NCI-H2171 (cell line): ENCODE measurements around the gene UNK.

Source experiments
- DNase-seq: peaks from one replicate; lab custom pipeline; 2025; lab: John Stamatoyannopoulos, UW

The UNK gene, protein sequence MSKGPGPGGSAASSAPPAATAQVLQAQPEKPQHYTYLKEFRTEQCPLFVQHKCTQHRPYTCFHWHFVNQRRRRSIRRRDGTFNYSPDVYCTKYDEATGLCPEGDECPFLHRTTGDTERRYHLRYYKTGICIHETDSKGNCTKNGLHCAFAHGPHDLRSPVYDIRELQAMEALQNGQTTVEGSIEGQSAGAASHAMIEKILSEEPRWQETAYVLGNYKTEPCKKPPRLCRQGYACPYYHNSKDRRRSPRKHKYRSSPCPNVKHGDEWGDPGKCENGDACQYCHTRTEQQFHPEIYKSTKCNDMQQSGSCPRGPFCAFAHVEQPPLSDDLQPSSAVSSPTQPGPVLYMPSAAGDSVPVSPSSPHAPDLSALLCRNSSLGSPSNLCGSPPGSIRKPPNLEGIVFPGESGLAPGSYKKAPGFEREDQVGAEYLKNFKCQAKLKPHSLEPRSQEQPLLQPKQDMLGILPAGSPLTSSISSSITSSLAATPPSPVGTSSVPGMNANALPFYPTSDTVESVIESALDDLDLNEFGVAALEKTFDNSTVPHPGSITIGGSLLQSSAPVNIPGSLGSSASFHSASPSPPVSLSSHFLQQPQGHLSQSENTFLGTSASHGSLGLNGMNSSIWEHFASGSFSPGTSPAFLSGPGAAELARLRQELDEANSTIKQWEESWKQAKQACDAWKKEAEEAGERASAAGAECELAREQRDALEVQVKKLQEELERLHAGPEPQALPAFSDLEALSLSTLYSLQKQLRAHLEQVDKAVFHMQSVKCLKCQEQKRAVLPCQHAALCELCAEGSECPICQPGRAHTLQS

DNA sequence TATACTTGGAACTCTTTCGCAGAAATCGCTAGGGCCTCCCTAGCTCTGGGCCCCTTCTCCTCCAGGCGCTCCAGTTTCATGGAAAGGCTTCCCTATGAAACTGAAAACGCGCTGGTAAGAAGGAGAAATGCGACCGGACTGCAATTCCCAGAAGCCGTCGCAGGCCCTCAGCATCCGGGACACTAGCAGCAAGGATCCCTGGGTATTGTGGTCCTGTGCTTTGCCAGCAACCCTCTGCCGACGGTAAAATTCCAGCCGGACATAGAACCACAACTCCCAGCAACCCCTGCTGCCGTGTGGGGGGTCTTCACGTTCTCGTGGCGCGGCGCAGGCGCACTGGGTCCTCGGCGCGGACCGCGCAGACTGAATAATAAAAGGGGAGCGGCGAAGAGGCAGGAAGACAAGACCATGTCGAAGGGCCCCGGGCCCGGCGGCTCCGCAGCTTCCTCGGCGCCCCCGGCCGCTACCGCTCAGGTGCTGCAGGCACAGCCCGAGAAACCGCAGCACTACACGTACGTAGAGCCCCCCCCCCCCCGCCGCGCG is at the start of gene UNK:
Gene UNK, plus strand, starts transcription at position 334 of the 543 bp plus-strand sequence. Its CDS starts 75 bp downstream, at position 409.
- peak; percentile 97 for DNase-seq

DNA sequence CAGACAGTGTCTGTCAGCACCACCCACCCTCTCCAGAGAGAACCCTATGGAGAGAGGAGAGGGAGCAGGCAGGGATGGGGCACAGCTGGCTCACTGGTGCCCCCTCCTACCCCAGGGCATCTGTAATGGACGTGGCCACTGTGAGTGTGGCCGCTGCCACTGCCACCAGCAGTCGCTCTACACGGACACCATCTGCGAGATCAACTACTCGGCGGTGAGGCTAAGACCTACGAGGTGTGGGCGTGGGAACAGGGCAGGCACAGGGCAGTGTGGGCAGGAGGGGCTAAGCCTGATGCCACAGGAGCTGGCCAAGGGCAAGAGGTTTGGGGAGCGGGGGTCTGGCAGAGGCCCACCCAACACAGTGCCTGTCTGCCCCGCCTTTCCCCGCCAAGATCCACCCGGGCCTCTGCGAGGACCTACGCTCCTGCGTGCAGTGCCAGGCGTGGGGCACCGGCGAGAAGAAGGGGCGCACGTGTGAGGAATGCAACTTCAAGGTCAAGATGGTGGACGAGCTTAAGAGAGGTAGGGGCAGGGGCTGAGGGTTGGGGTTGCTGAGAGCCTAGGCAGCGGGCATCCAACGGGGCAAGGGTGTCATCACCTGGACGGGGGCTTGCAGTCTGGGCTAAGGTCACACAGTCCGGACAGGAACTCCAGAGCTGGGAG is 48.3 kb upstream of the UNK start:
- DNase-seq: no peak

DNA sequence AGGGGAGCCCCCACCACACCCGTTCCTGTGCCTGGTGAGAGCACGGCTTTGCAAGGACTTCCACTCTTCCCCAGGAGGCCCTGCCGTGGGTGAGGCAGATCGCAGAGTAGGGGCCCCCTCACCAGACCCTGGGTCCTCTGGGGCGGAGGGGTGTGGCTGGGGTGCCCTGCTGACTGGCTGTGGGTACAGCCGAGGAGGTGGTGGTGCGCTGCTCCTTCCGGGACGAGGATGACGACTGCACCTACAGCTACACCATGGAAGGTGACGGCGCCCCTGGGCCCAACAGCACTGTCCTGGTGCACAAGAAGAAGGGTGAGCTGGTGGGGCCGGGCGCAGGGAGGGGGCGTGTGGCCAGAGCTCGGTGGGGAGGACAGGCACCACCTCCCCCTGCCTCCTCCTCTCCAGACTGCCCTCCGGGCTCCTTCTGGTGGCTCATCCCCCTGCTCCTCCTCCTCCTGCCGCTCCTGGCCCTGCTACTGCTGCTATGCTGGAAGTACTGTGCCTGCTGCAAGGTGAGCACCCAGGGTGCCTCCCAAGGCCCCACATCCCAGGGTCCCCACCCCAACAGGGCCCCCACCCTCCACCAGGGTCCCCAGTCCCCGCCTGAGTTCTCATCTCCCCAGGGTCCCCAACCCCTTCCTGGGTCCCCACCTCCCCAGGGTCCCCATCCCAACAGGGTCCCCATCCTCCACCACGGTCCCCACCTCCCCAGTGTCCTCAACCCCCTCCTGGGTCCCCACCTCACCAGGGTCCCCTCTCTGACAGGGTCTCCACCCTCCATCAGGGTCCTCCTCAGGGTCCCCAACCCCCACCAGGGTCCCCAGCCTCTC is 47.3 kb upstream of the UNK start:
- no peak for DNase-seq

DNA sequence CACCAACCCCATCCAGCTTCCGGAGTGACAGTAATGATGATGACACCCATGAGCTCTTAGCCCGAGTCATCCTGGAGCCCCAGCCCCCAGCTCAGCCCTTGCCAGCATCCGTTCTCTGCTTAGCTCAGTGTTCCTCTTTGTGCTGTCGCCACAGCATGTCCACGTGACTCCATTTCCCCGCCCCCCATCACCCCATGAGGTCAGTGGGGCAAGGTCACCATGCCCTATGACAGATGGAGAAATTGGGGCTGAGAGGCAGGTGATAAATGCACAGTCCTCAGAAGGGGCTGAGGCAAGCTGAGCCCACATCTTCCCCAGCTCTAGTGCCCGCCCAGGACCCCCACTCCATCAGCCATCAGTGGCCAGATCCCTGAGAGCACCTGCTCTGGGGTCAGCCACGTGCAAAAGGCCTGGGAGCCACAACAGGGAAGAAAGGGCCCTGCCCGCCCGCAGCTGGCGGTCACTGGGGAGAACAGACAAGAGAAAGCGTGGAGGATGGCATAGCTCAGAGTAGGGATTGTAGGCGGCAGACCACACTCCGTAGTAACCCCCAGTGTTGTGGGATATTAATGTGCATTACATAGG is 46.3 kb upstream of the UNK start:
- DNase-seq: no peak

DNA sequence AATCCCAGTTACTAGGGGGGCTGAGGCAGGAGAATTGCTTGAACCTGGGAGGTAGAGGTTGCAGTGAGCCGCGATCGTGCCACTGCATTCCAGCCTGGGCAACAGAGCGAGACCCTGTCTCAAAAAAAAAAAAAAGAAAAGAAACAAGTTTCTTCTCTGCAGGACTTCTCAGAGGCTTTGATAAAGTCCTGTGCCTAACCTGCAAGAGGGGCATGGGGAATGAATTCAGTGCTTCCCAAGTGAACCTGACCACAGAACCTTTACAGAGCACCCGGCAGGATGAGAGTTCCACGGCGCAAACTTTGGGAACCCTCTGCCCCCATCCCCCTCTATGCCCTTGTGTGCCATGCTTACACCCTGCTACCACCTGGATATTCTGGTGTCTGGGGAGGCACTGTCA is 45.4 kb upstream of the UNK start:
- no peak for DNase-seq

DNA sequence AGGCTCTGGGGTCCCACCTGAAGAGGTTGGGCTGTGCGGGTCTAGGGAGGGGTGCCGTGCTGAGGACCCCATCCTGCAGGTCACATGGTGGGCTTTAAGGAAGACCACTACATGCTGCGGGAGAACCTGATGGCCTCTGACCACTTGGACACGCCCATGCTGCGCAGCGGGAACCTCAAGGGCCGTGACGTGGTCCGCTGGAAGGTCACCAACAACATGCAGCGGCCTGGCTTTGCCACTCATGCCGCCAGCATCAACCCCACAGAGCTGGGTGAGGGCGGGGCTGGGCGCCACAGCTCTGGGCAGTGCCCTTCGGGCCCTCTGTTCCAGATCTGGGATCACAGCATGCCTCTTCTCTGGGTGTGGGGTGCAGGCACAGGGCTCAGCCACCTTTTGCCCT is 44.8 kb upstream of the UNK start:
- no peak for DNase-seq

DNA sequence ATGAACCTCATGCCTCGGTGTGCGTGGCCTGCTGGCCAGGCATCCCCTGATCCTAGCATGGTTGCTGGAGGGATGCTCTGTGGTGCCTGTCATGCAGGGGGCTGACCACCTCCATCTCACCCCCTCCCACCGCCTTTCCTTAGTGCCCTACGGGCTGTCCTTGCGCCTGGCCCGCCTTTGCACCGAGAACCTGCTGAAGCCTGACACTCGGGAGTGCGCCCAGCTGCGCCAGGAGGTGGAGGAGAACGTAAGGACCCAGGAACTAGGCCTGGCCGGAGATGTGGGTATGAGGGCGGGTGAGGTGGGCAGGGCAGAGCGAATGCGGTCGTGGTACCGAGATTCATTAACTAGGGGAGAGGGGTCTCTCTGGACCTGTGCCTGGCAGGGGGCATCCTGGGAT is 44.4 kb upstream of the UNK start:
- DNase-seq: no peak

DNA sequence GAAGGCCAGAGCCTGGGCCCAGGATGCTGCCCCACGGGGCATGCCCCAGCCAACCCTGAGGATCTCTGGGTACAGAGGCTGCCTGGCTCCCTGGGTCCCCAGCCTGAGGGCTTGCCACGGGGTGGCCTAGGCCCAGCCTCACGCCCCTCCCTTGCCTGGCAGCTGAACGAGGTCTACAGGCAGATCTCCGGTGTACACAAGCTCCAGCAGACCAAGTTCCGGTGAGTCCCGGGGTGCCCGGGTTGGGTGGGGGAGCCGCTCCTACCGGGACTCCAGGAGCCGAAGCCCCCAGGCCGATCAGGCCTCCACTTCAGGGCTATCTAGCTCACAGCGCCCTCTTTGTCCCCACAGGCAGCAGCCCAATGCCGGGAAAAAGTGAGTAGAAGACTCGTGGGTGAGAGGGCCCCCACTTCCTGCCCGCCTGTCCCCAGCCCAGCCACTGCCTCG is 44.0 kb upstream of the UNK start:
- no peak for DNase-seq

DNA sequence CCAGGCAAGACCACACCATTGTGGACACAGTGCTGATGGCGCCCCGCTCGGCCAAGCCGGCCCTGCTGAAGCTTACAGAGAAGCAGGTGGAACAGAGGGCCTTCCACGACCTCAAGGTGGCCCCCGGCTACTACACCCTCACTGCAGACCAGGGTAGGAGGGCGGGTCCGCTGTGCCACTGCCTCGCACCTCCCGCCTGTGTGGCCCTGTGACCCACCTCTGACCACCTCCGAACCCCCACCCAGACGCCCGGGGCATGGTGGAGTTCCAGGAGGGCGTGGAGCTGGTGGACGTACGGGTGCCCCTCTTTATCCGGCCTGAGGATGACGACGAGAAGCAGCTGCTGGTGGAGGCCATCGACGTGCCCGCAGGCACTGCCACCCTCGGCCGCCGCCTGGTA is 42.3 kb upstream of the UNK start:
- DNase-seq: no peak

DNA sequence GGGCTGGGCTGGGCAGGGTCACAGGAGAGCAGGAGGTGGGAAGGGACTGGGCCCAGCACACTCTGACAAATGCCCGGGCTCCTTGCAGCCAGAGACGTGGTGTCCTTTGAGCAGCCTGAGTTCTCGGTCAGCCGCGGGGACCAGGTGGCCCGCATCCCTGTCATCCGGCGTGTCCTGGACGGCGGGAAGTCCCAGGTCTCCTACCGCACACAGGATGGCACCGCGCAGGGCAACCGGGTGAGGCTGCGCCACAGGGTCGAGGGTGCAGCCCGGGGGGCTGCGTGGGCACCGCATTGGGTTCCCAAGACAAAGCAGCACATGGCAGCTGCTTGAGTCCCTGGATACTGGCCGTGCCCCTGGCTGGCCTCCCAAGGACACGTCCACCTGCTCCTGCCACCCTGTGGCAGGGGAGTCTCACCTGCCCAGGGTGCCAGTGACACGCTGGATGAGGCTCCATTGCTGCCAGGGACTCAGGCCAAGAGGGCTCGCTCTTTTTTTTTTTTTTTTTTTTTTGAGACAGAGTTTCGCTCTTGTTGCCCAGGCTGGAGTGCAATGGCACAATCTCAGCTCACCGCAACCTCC is 40.9 kb upstream of the UNK start:
- no peak for DNase-seq

DNA sequence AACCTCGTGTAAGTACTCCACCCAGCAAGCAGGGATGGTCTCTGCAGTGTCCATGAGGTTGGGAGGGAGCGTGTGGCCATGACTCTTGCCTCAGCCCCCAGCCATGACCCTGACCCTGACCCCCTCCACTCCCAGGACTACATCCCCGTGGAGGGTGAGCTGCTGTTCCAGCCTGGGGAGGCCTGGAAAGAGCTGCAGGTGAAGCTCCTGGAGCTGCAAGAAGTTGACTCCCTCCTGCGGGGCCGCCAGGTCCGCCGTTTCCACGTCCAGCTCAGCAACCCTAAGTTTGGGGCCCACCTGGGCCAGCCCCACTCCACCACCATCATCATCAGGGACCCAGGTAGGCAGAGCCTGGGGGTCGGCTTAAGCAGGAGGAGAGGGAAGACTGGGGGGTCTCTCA is 35.9 kb upstream of the UNK start:
- no peak for DNase-seq

DNA sequence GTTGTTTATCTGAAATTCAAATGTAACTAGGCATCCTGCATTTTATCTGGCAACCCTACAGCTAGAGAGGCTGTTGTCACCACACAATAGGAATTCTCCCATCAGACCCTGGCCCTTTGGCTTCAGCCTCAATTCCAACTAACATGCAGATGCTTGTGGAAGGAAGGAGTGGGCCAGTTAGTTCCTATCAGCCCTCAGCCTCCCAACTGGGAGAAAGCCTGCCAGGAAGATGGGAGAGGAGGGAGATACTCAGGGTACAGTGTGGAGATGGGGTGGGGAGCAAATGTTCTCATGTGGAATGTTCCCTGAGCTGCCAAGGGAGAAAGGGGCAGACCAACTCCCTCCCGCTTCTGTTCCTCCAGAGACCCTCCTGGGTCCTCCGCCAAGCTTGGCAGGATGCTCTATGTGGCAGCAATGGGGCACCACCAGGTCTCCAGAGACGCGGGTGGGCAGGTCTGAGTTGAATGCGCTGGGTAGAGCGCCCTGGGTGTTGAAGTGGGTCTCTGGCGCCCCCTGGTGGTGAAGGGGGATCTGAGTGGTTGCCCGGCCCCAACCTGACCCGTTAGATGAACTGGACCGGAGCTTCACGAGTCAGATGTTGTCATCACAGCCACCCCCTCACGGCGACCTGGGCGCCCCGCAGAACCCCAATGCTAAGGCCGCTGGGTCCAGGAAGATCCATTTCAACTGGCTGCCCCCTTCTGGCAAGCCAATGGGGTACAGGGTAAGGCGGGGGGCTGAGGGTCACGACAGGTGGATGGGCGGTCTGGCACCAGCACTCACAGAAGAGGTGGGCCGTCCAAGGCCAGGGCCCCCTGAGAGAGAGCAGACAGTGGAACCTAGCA is 34.8 kb upstream of the UNK start:
- DNase-seq: peak; percentile 53

DNA sequence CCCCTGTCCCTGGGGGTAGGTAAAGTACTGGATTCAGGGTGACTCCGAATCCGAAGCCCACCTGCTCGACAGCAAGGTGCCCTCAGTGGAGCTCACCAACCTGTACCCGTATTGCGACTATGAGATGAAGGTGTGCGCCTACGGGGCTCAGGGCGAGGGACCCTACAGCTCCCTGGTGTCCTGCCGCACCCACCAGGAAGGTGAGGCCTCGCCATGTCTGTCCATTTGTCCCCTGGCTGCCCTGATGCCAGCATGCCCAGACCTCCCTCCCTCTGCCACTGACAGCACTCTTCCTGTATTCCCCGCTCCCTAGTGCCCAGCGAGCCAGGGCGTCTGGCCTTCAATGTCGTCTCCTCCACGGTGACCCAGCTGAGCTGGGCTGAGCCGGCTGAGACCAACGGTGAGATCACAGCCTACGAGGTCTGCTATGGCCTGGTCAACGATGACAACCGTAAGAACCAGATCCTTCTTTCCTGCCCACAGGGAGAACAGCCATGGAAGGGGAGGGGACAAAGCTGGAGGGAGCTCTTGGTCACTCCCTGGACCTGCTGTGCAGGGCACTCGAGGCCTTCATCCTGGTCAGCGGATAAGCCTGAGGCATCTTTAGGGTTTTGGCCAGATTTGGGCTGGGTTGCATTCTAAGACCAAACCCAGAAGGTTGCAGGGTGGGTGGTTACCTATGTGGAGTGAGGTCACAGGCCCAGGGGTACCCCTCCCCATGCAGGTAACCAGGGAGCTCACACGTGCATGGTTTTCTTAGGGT is 33.8 kb upstream of the UNK start:
- no peak for DNase-seq

DNA sequence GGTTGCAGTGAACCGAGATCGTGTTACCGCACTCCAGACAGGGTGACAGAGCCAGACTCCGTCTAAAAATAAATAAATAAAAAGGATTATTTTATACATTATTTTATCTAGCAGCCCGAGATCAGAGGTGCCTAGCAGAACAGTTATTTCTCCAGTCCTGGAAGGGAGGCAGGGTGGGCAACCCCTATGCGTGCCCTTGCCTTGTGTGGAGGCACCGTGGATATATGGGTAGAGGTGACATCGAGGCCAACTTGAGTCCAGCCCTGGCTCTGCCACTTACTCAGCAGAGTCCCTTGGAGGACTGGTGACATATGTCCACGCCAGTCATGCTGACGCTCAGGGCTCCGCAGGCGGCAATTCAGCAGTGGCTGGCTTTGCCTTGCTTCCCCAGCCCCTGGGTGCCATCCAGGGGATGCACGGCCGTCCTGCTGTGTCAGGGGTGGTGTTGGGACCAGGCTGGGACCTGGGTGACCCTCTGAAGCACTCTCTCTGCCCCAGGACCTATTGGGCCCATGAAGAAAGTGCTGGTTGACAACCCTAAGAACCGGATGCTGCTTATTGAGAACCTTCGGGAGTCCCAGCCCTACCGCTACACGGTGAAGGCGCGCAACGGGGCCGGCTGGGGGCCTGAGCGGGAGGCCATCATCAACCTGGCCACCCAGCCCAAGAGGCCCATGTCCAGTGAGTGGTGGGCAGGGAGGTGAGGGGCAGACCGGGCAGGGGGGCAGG is 32.8 kb upstream of the UNK start:
- DNase-seq: no peak

DNA sequence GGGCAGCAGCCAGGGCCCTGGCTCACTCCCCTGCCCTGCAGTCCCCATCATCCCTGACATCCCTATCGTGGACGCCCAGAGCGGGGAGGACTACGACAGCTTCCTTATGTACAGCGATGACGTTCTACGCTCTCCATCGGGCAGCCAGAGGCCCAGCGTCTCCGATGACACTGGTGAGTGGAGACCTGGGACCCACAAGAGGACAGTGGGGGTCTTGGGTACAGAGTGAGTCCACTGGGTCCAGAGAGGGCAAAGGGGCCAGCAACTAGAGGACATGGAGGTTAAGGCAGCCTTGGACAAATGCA is 32.2 kb upstream of the UNK start:
- no peak for DNase-seq

DNA sequence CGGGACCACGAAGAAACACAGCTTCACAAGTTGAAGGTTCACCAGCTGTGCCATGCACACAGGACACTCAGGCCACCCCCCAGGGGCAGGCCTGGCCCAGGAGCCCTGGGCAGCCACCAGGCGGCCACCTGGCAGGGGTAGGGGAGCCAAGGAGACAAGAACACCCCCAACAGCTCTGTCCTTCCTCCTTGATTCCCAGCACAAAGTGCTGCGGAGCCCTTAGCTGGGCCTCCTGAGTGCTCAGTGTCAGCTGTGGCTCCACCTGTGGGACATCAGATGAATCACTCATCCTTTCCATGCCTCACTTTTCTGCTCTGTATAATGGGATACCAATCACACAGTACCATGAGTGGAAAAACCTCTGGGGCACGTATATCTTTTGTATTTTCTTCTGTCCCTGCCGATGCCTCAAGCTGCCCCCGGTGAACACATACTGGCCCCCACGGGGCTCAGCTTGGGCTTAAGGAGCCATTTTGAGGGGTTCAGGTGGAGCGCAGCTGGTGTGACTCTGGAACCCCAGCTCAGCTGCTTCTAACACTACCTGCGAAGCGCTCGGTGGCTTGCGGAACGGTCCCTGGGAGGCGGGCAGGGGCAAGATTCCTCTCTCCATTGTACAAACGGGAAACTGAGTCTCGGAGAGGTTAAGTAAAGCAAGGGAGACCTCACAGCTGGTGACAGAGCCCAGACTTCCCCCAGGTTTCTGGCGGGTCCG is 31.6 kb upstream of the UNK start:
- no peak for DNase-seq

DNA sequence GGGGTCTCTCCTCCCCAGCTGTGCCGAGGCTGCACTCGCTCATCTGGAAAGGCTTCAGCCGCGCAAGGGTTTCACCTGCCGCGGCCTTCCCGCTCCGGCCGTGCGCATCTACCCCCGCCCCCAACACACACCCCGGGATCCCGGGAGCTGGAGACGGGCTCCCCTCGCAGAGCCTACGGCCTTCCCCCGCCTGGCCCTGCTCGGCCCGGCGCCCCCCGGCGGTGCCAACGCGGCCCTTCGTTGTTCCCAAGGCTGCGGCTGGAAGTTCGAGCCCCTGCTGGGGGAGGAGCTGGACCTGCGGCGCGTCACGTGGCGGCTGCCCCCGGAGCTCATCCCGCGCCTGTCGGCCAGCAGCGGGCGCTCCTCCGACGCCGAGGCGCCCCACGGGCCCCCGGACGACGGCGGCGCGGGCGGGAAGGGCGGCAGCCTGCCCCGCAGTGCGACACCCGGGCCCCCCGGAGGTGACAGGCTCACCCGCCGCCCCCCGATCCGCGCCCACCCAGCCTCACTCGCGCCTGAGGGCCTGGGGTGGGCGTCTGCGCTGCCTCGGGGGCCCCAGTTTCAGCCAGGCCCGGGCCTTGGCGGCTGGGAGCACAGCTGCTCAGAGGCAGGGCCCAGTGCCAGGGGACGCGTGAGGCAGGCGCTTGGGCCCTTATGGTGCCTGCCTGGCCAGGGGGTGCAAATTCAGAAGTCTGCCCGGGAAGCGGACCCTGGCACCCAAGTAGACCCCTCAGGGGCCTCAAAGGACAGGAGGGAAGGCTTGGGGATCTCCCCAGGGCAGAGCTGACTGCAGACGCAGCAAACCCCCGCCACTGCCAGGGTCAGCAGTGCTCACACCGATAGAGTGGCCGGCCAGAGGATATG is 30.9 kb upstream of the UNK start:
- no peak for DNase-seq
